GM12873 (cell line): ENCODE data around the gene EXOC6.

Source experiments
- TF ChIP-seq, protein P1 (sequence below): IDR thresholded peaks from 2 replicates; pipeline ENCODE4 v1.5.1; 2012; ENCODE audit warnings: low read depth, mild to moderate bottlenecking, moderate library complexity, low read length, control low read depth; ENCODE audit not compliant: insufficient read depth; ENCODE audit errors: missing control alignments

Gene EXOC6

GRCh38 chr10:92918603-92919002 lies 70.3 kb downstream of the EXOC6 start:
- TF ChIP-seq, protein P1, sequence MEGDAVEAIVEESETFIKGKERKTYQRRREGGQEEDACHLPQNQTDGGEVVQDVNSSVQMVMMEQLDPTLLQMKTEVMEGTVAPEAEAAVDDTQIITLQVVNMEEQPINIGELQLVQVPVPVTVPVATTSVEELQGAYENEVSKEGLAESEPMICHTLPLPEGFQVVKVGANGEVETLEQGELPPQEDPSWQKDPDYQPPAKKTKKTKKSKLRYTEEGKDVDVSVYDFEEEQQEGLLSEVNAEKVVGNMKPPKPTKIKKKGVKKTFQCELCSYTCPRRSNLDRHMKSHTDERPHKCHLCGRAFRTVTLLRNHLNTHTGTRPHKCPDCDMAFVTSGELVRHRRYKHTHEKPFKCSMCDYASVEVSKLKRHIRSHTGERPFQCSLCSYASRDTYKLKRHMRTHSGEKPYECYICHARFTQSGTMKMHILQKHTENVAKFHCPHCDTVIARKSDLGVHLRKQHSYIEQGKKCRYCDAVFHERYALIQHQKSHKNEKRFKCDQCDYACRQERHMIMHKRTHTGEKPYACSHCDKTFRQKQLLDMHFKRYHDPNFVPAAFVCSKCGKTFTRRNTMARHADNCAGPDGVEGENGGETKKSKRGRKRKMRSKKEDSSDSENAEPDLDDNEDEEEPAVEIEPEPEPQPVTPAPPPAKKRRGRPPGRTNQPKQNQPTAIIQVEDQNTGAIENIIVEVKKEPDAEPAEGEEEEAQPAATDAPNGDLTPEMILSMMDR, result no peak

- TF ChIP-seq, protein P1, result no peak
These were observed 72.5 kb downstream of the EXOC6 start for GRCh38 chr10:92920866-92921265.

- TF ChIP-seq, protein P1, result no peak
These were observed 75.1 kb downstream of the EXOC6 start for GRCh38 chr10:92923416-92923815.

GRCh38 chr10:92929896-92930295 lies 81.6 kb downstream of the EXOC6 start:
- TF ChIP-seq, protein P1, result no peak

DNA sequence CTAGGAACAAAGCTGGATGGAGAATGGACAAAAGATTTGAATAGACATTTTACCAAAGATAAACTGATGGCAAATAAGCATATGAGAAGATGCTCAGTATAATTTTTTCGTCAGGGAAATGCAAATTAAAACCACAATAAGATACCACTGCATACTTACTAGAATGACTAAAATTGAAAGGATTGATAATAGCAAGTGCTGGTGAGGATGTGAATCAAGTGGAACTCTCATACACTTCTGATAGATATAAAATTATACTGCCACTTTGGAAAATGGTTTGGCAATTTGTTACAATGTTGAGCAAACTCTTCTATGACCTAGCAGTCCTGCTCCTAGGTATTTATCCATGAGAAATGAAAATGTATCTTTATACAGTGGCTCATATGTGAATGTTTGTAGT lies 83.3 kb downstream of the EXOC6 start:
- TF ChIP-seq, protein P1, result no peak

- TF ChIP-seq, protein P1, result no peak
These were observed 89.6 kb downstream of the EXOC6 start for GRCh38 chr10:92937876-92938275.

- TF ChIP-seq, protein P1, result no peak
These were observed 90.5 kb downstream of the EXOC6 start for GRCh38 chr10:92938841-92939240.
